KOPT-K1 (cell line): ENCODE data around the gene RAB8A.
"Not testable (repeated sequence)": the region's sequence is repeated elsewhere in the genome, so short reads cannot be mapped to it uniquely, and the experiment has no call there.

ENCODE experiments used
- H3K27ac ChIP-seq: fragments of 200-600 bp; sonication (generic); 2 replicates; pipeline ENCODE4 v1.5.1; 2016; ENCODE audit warnings: antibody characterized with exemption, mild to moderate bottlenecking, low read depth, low read length; ENCODE audit not compliant: poor library complexity, severe bottlenecking
- H3K36me3 ChIP-seq: fragments of 200-600 bp; sonication (generic); 2 replicates; pipeline ENCODE4 v1.5.1; 2017; ENCODE audit warnings: antibody characterized with exemption, mild to moderate bottlenecking, low read length, moderate library complexity; ENCODE audit not compliant: insufficient read depth
- H3K9me3 ChIP-seq: fragments of 200-600 bp; sonication (generic); 2 replicates; pipeline ENCODE4 v1.5.1; 2017; ENCODE audit warnings: antibody characterized with exemption, low read length, mild to moderate bottlenecking; ENCODE audit not compliant: insufficient read depth, poor library complexity, severe bottlenecking

The RAB8A gene

GRCh38 chr19:16115301-16116039, 3.8 kb downstream of the RAB8A start:
- peaks cover 74% of the 10 kb centered on the region for H3K36me3 ChIP-seq
- no peak overlapping the region for H3K27ac ChIP-seq
- H3K9me3 ChIP-seq: no peaks in the 10 kb centered on the region

DNA sequence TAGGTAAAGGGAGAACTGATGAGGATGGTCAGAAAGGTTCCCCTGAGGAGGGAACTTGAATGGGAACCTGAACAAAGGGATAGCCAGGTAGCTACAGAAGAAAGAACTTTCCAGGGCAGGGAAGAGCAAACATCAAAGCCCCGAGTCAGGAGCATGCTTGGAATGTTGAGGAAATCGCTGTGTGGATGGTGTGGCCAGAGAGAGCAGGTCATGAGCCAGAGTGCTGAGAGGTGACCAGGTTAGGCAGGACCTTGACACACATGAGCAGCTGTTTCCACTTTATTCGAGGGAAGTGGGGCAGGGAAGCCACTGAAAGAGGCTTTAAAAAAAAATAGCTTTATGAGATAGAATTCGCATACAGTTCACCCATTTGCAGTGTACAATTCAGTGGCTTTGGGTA, 4.4 kb downstream of the RAB8A start:
- no peak overlapping the region for H3K27ac ChIP-seq
- no peaks in the 10 kb centered on the region for H3K9me3 ChIP-seq
- H3K36me3 ChIP-seq: peaks cover 80% of the 10 kb centered on the region

DNA sequence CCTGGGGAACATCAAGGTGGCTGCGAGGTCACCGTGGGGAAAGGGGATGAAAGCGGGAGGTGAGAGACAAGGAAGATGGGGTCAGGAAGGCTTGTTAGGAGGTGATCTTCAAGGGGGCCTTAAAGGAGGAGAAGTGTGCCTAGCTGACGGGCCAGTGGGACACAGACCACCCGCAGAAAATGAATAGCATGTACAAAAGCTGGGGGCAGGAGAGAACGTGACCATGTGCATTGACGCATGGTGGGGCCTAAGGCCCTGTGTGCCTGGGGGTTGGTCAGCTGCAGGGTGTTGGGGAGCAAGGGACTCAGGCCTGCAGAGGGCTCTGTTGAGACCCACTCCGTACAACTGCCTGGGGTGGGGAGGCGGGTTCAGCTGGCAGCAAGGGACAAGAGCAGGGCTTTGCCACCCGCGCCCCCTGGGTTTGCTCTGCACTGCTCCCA, 5.9 kb downstream of the RAB8A start:
- Histone ChIP-seq H3K27ac (no peak overlapping the region), H3K9me3 (no peaks in the 10 kb centered on the region), H3K36me3 (peaks cover 95% of the 10 kb centered on the region)

- Histone ChIP-seq H3K27ac (no peak overlapping the region), H3K9me3 (no peaks in the 10 kb centered on the region), H3K36me3 (peaks cover 96% of the 10 kb centered on the region)
Observed at GRCh38 chr19:16118489-16119033, 6.9 kb downstream of the RAB8A start.

DNA sequence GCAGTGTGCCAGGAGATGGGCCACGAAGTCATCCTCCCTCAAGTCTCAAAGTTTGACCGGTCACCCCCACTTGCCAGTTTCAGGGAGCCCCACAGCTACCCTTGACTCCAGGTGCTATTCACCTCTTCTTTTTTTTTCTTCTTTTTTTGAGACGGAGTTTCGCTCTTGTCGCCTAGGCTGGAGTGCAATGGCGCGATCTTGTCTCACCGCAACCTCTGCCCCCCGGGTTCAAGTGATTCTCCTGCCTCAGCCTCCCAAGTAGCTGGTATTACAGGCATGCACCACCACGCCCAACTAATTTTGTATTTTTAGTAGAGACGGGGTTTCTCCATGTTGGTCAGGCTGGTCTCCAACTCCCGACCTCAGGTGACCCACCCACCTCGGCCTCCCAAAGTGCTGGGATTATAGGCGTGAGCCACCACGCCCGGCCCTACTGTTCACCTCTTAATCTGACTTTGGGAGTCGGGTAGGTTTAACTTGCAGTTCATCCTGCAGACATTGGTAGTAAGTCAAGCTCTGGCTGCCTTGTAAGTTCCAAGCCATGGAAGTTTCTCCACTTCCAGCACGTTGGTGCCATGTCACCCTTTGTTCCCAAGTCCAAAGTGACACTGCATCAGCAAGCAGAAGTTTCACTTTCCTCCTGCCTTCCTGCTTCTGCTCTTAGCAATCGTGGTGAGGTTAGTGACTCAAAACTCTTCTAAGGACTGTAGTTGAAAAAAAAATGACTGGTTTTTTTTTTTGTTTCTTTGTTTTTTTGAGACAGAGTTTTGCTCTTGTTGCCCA, 7.6 kb downstream of the RAB8A start:
- H3K9me3 ChIP-seq, H3K27ac ChIP-seq: not testable (repeated sequence)
- peaks cover 98% of the 10 kb centered on the region for H3K36me3 ChIP-seq

DNA sequence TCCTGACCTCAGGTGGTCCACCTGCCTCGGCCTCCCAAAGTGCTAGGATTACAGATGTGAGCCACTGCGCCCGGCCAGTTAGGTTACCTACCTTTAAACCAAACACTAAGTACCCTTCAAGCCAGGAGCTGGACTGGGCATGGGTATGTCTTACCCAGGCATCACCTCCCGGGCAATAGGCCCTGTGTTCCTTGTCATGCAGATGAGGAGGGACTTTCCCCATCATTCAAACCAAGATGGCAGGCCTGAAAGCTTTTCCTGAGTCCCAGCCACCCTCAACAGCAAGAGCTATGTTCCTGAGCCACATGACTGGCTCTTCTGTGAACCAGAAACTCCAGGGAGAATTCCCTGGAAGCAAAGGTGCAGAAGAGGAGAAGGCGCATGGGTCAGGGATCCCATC, 9.5 kb downstream of the RAB8A start:
- Histone ChIP-seq H3K27ac (no peak overlapping the region), H3K9me3 (no peaks in the 10 kb centered on the region), H3K36me3 (peaks cover 100% of the 10 kb centered on the region)

DNA sequence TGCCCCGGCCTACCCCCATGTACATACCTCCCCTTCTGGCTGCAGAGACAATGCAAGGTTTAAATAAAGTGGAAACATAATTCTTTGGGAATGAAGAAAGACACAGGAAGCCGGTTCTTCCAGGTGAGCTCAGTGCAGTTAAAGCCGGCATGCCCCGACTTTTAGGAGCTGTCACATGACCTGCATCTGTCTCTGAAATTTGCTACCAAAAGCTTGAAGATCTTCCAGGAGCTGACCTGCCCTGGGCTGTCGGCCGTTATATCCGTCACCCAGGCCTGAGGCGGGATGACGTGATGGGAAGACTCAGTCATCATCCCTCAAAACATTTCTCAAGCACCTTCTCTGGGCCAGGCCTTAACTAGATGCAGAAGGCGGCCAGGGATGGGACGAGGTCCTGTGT, 10.3 kb downstream of the RAB8A start:
- H3K27ac ChIP-seq: no peak overlapping the region
- no peaks in the 10 kb centered on the region for H3K9me3 ChIP-seq
- peaks cover 100% of the 10 kb centered on the region for H3K36me3 ChIP-seq

- H3K27ac ChIP-seq: no peak overlapping the region
- H3K9me3 ChIP-seq: no peaks in the 10 kb centered on the region
- H3K36me3 ChIP-seq: peaks cover 100% of the 10 kb centered on the region
Observed at GRCh38 chr19:16124953-16125352, 13.3 kb downstream of the RAB8A start.

DNA sequence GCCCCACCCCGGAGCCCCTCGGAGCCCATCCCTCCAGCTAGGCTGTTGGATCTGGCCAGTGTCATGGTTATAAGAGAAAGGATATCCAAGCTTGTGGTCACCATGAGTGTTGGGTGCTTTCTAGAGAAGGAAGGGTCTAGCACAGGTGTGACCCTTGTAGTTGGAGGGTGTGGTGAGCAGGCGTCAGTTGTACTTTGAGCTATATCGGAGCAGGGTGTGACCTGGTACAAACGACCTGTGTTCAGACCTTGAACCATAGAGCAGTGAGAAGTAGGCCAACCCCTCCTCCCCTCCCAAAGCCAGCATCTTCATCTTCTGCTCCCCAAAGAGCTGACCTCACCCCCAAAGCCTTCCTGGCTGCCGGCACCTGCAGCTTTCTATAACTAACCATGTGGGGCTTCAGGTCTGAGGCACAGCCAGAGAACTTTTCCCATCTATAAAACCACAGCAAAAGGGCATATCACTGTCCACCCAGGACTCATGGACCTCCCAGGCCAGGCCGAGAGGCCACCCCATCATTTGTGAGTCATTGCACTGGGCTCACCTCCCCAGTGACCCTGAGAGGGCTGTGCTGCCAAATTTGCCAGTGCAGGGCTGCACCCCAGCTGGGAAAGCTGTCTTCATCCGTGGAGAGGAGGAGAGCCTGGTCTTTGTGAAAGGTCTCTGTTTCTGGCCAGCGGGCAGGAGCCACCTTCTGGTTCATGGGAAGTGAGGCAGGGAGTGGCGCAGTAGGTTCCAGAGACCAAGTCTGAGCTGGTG, 14.2 kb downstream of the RAB8A start:
- Histone ChIP-seq H3K36me3 (peaks cover 100% of the 10 kb centered on the region), H3K9me3 (no peaks in the 10 kb centered on the region), H3K27ac (no peak overlapping the region)

- H3K27ac ChIP-seq: no peak overlapping the region
- no peaks in the 10 kb centered on the region for H3K9me3 ChIP-seq
- H3K36me3 ChIP-seq: peaks cover 100% of the 10 kb centered on the region
Observed at GRCh38 chr19:16127080-16127479, 15.4 kb downstream of the RAB8A start.

DNA sequence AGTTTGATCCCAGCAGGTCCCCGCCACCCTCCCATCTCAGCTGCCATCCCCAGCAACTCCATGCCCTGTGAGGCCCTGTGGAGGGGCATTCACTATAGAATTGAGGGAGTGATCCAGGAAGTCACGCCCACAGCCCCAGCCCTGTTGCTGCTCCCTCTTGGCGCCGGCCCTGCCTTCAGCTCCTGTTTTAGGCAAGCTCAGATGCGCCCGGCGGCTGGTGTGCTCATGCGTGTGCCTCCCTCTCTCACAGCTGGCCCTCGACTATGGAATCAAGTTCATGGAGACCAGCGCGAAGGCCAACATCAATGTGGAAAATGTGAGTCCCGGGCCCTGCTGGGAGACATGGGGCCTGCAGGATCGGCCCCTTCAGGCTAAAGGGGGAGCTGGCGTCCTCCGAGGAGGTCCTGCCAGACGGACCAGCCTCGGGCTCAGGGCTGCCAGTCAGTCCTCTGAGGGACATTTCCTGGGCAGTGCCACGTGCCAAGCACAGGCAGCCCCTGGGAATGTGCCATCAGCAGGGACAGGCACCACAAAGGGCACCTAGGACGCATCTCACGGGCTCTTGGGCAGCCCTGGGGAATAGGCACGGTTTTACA, 16.2 kb downstream of the RAB8A start:
- Histone ChIP-seq H3K27ac (no peak overlapping the region), H3K36me3 (peaks cover 100% of the 10 kb centered on the region), H3K9me3 (no peaks in the 10 kb centered on the region)

DNA sequence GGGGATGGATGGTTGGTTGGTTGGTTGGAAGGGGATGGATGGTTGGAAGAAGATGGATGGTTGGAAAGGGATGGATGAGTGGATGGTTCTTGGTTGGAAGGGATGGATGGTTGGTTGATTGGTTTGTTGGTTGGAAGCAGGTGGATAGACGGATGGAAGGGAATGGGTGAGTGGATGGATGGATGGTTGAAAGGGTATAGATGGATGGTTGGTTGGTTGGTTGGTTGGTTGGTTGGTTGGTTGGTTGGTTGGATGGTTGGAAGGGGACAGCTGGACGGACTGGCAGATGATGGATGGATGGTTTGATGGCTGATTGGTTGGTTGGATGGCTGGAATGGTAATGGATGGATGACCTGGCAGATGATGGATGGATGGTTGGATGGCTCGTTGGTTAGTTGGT, 20.0 kb downstream of the RAB8A start:
- Histone ChIP-seq H3K27ac (no peak overlapping the region), H3K9me3 (no peaks in the 10 kb centered on the region), H3K36me3 (peaks cover 82% of the 10 kb centered on the region)

DNA sequence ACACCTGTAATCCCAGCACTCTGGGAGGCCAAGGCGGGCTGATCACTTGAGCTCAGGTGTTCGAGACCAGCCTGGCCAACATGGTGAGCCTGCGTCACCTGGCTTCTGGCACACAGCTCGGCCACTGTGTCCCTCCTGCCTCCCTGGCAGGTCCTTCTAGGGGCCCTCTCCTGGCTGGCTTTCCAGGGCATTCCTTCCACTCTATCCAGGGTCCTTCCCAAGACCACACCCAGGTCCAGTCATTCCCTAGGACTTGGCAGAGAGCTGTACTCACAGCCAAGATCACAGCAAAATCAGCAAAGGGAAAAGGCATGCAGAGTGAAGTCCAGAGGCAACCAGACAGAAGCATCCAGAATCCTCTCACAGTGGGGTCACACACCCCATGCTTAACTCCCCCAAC, 22.1 kb downstream of the RAB8A start:
- Histone ChIP-seq H3K9me3 (no peaks in the 10 kb centered on the region), H3K27ac (no peak overlapping the region), H3K36me3 (peaks cover 60% of the 10 kb centered on the region)

GRCh38 chr19:16134510-16134909, 22.8 kb downstream of the RAB8A start:
- Histone ChIP-seq H3K27ac (no peak overlapping the region), H3K36me3 (peaks cover 53% of the 10 kb centered on the region), H3K9me3 (no peaks in the 10 kb centered on the region)
